Astrocyte (in vitro differentiated cells and primary cell): ENCODE measurements around the gene ULK4. TPM values are rescaled to one million over a fixed set of nuclear protein-coding genes. Genes with fewer than 3 reads are reported as not detected.

Experiments
- DNase-seq: peaks from one replicate; pipeline ENCODE4 v3.0.0-alpha.2; 2010; ENCODE audit warnings: low read depth
- FAIRE-seq: peaks from 2 replicates; lab custom pipeline; 2011; peaks lifted over from hg19 to GRCh38; lab: Jason Lieb, UNC
- H2AFZ ChIP-seq: 2 replicates; pipeline ENCODE4 v1.6.0; 2012; ENCODE audit warnings: low read depth, low read length, inconsistent platforms
- H3K27ac ChIP-seq: 2 replicates; pipeline ENCODE4 v1.5.1; 2011; ENCODE audit warnings: low read depth, low read length, inconsistent platforms
- H3K27me3 ChIP-seq: 2 replicates; pipeline ENCODE4 v1.6.0; 2011; ENCODE audit warnings: low read length, inconsistent platforms; ENCODE audit not compliant: insufficient read depth
- H3K36me3 ChIP-seq: 2 replicates; pipeline ENCODE4 v1.5.1; 2011; ENCODE audit warnings: low read length, inconsistent platforms; ENCODE audit not compliant: insufficient read depth
- H3K4me1 ChIP-seq: 2 replicates; pipeline ENCODE4 v1.5.1; 2011; ENCODE audit warnings: low read length, inconsistent platforms; ENCODE audit not compliant: insufficient read depth
- H3K4me2 ChIP-seq: 2 replicates; pipeline ENCODE4 v1.6.0; 2012; ENCODE audit warnings: low read length, inconsistent platforms
- H3K4me3 ChIP-seq: 2 replicates; pipeline ENCODE4 v1.5.1; 2011; ENCODE audit warnings: low read depth, mild to moderate bottlenecking, low read length, inconsistent platforms; ENCODE audit not compliant: insufficient read depth
- H3K79me2 ChIP-seq: 2 replicates; pipeline ENCODE4 v1.6.0; 2012; ENCODE audit warnings: mild to moderate bottlenecking, low read length, inconsistent platforms; ENCODE audit not compliant: insufficient read depth
- H3K9ac ChIP-seq: 2 replicates; pipeline ENCODE4 v1.6.0; 2012; ENCODE audit warnings: mild to moderate bottlenecking, low read length, inconsistent platforms
- H3K9me3 ChIP-seq: 2 replicates; pipeline ENCODE4 v1.5.1; 2012; ENCODE audit warnings: low read depth, mild to moderate bottlenecking, low read length, inconsistent platforms; ENCODE audit not compliant: insufficient read depth
- H4K20me1 ChIP-seq: 2 replicates; pipeline ENCODE4 v1.6.0; 2012; ENCODE audit warnings: low read length, inconsistent platforms; ENCODE audit not compliant: insufficient read depth
- H3K27ac Mint-ChIP-seq: one replicate; pipeline ENCODE4 v1.8.0; 2021; ENCODE audit warnings: mild to moderate bottlenecking, mixed read lengths; ENCODE audit not compliant: unreplicated experiment
- H3K27me3 Mint-ChIP-seq: one replicate; pipeline ENCODE4 v1.8.0; 2021; ENCODE audit warnings: low read depth, mixed read lengths; ENCODE audit not compliant: unreplicated experiment
- H3K36me3 Mint-ChIP-seq: one replicate; pipeline ENCODE4 v1.8.0; 2021; ENCODE audit warnings: low read depth, mixed read lengths; ENCODE audit not compliant: unreplicated experiment
- H3K4me1 Mint-ChIP-seq: one replicate; pipeline ENCODE4 v1.8.0; 2021; ENCODE audit warnings: low read depth, mixed read lengths; ENCODE audit not compliant: unreplicated experiment
- H3K4me3 Mint-ChIP-seq: one replicate; pipeline ENCODE4 v1.8.0; 2021; ENCODE audit warnings: mild to moderate bottlenecking, moderate library complexity, mixed read lengths; ENCODE audit not compliant: unreplicated experiment
- H3K9me3 Mint-ChIP-seq: one replicate; pipeline ENCODE4 v1.8.0; 2021; ENCODE audit warnings: mild to moderate bottlenecking, mixed read lengths; ENCODE audit not compliant: unreplicated experiment
- CTCF ChIP-seq: IDR thresholded peaks from 2 replicates; pipeline ENCODE4 v1.5.1; 2011; ENCODE audit warnings: low read depth, mild to moderate bottlenecking, inconsistent platforms, low read length, moderate library complexity; ENCODE audit not compliant: insufficient read depth
- EZH2 ChIP-seq: IDR thresholded peaks from 2 replicates; pipeline ENCODE4 v1.6.1; 2012; ENCODE audit warnings: mild to moderate bottlenecking, low read length, inconsistent platforms; ENCODE audit not compliant: insufficient read depth
- total RNA-seq: library from RNA; stranded (reverse); gene quantifications from 2 replicates; pipeline ENCODE4 v1.2.1, GENCODE V29; 2021

ULK4 gene
- total RNA-seq, 1 donor from 2014 or later, result 6.6 TPM

- Histone ChIP-seq H3K36me3 (no peaks in the 10 kb centered on the region), H3K9ac (no peak overlapping the region), H4K20me1 (peaks cover 98% of the 10 kb centered on the region), H3K4me1 (peaks cover 2% of the 10 kb centered on the region), H3K79me2 (peaks cover 100% of the 10 kb centered on the region), H3K9me3 (no peaks in the 10 kb centered on the region), H3K4me2 (no peak overlapping the region), H3K27ac (no peak overlapping the region), H2AFZ (no peak overlapping the region), H3K4me3 (no peak overlapping the region), H3K27me3 (no peaks in the 10 kb centered on the region)
- no peak overlapping the region for H3K27ac Mint-ChIP-seq
- DNase-seq (no peak), FAIRE-seq (no peak)
- no peaks in the 10 kb centered on the region for H3K9me3 Mint-ChIP-seq
- no peaks in the 10 kb centered on the region for H3K36me3 Mint-ChIP-seq
- H3K4me1 Mint-ChIP-seq, result peaks cover 49% of the 10 kb centered on the region
- TF ChIP-seq CTCF, result no peak
- TF ChIP-seq EZH2, result no peak
- no peak overlapping the region for H3K4me3 Mint-ChIP-seq
- H3K27me3 Mint-ChIP-seq, result no peaks in the 10 kb centered on the region
These were observed 750.9 kb downstream of the ULK4 start for GRCh38 chr3:41210966-41211365.

- no peaks in the 10 kb centered on the region for H3K9me3 ChIP-seq
- H3K4me3 Mint-ChIP-seq, result no peak overlapping the region
- TF ChIP-seq CTCF, result no peak
- TF ChIP-seq EZH2, result no peak
These were observed 752.3 kb downstream of the ULK4 start for GRCh38 chr3:41209646-41210045.

GRCh38 chr3:41208507-41209220 lies 753.2 kb downstream of the ULK4 start:
- Histone ChIP-seq H3K4me1 (peaks cover 2% of the 10 kb centered on the region), H3K4me2 (no peak overlapping the region), H3K9me3 (no peaks in the 10 kb centered on the region), H3K4me3 (no peak overlapping the region), H3K27me3 (no peaks in the 10 kb centered on the region), H4K20me1 (peaks cover 98% of the 10 kb centered on the region), H3K79me2 (peaks cover 100% of the 10 kb centered on the region), H3K27ac (no peak overlapping the region), H3K9ac (no peak overlapping the region), H3K36me3 (no peaks in the 10 kb centered on the region), H2AFZ (no peak overlapping the region)
- Mint-ChIP-seq H3K27ac (no peak overlapping the region), H3K36me3 (no peaks in the 10 kb centered on the region), H3K4me3 (peak overlapping the region; percentile 47), H3K9me3 (no peaks in the 10 kb centered on the region), H3K27me3 (no peaks in the 10 kb centered on the region), H3K4me1 (peaks cover 59% of the 10 kb centered on the region)
- peak; percentile 18 for DNase-seq
- FAIRE-seq, result no peak
- TF ChIP-seq CTCF (no peak), EZH2 (no peak)

More at GRCh38 chr3:41209646-41210045, 752.3 kb downstream of the ULK4 start:
- Mint-ChIP-seq H3K27ac (no peak overlapping the region), H3K9me3 (no peaks in the 10 kb centered on the region), H3K27me3 (no peaks in the 10 kb centered on the region), H3K4me1 (peaks cover 56% of the 10 kb centered on the region), H3K36me3 (no peaks in the 10 kb centered on the region)
- no peaks in the 10 kb centered on the region for H3K27me3 ChIP-seq
- no peak overlapping the region for H3K9ac ChIP-seq
- no peak overlapping the region for H3K4me2 ChIP-seq
- H3K4me3 ChIP-seq, result no peak overlapping the region
- no peak overlapping the region for H3K27ac ChIP-seq
- FAIRE-seq (no peak), DNase-seq (no peak)
- peaks cover 100% of the 10 kb centered on the region for H3K79me2 ChIP-seq
- peaks cover 2% of the 10 kb centered on the region for H3K4me1 ChIP-seq
- H2AFZ ChIP-seq, result no peak overlapping the region
- H4K20me1 ChIP-seq, result peaks cover 98% of the 10 kb centered on the region
- no peaks in the 10 kb centered on the region for H3K36me3 ChIP-seq
